KMS-11 (cell line): ENCODE results near the gene NRM.
A peak's percentile ranks its signal among the peaks of the same experiment; 100 is the strongest.

ENCODE experiments used
- H2AFZ ChIP-seq: fragments of 200-600 bp; sonication (generic); 2 replicates; pipeline ENCODE4 v1.6.1; 2016; ENCODE audit warnings: antibody characterized with exemption, mixed run types, low read depth
- H3K27ac ChIP-seq: fragments of 200-600 bp; sonication (generic); 2 replicates; pipeline ENCODE4 v1.6.1; 2016; ENCODE audit warnings: mild to moderate bottlenecking, mixed run types
- H3K27me3 ChIP-seq: fragments of 200-600 bp; sonication (generic); 2 replicates; pipeline ENCODE4 v1.6.1; 2017; ENCODE audit warnings: mild to moderate bottlenecking, low read depth, mixed run types, moderate library complexity; ENCODE audit not compliant: insufficient read depth
- H3K36me3 ChIP-seq: fragments of 200-600 bp; sonication (generic); 2 replicates; pipeline ENCODE4 v1.6.1; 2017; ENCODE audit warnings: mild to moderate bottlenecking, mixed run types; ENCODE audit not compliant: insufficient read depth
- H3K4me1 ChIP-seq: fragments of 200-600 bp; sonication (generic); 2 replicates; pipeline ENCODE4 v1.6.1; 2016; ENCODE audit warnings: mild to moderate bottlenecking, low read depth, mixed run types; ENCODE audit not compliant: poor library complexity, severe bottlenecking
- H3K4me2 ChIP-seq: fragments of 200-600 bp; sonication (generic); 2 replicates; pipeline ENCODE4 v1.7.0; 2016; ENCODE audit warnings: mild to moderate bottlenecking, mixed run types
- H3K4me3 ChIP-seq: fragments of 200-600 bp; sonication (generic); IDR thresholded peaks from 2 replicates; pipeline ENCODE4 v1.6.1; 2017; ENCODE audit warnings: low read depth, low read length, mixed read lengths; ENCODE audit not compliant: insufficient read depth
- H3K79me2 ChIP-seq: fragments of 200-600 bp; sonication (generic); 2 replicates; pipeline ENCODE4 v1.6.1; 2016; ENCODE audit warnings: low read depth, mixed run types; ENCODE audit not compliant: insufficient read depth
- H3K9ac ChIP-seq: fragments of 200-600 bp; sonication (generic); 2 replicates; pipeline ENCODE4 v1.6.1; 2016; ENCODE audit warnings: mild to moderate bottlenecking, mixed run types
- H4K20me1 ChIP-seq: fragments of 200-600 bp; sonication (generic); 2 replicates; pipeline ENCODE4 v1.6.1; 2016; ENCODE audit warnings: mild to moderate bottlenecking, mixed run types; ENCODE audit not compliant: insufficient read depth
- CTCF ChIP-seq: fragments of 200-600 bp; sonication (generic); conservative IDR thresholded peaks from 2 replicates; pipeline ENCODE4 v1.6.1; 2017; ENCODE audit warnings: low read depth, mild to moderate bottlenecking, antibody characterized with exemption, low read length, moderate library complexity, mixed read lengths

The NRM gene

GRCh38 chr6:30684386-30685156 lies 6.2 kb downstream of the NRM start:
- Histone ChIP-seq H3K9ac (peak overlapping the region; percentile 13; the same call in 1 of the 2 replicates), H3K27me3 (no peaks in the 10 kb centered on the region), H3K27ac (peak overlapping the region; percentile 27; the same call in 1 of the 2 replicates), H2AFZ (no peak overlapping the region), H3K79me2 (peaks cover 49% of the 10 kb centered on the region), H4K20me1 (no peaks in the 10 kb centered on the region), H3K36me3 (no peaks in the 10 kb centered on the region), H3K4me1 (peaks cover 62% of the 10 kb centered on the region), H3K4me3 (no peak overlapping the region), H3K4me2 (peak overlapping the region; percentile 94)
- no peak for TF ChIP-seq CTCF

- Histone ChIP-seq H4K20me1 (no peaks in the 10 kb centered on the region), H3K36me3 (no peaks in the 10 kb centered on the region), H3K4me2 (peak overlapping the region; percentile 94), H3K4me3 (no peak overlapping the region), H3K27me3 (no peaks in the 10 kb centered on the region), H3K9ac (peak overlapping the region; percentile 13; the same call in 1 of the 2 replicates), H2AFZ (no peak overlapping the region), H3K79me2 (peaks cover 49% of the 10 kb centered on the region), H3K4me1 (peaks cover 59% of the 10 kb centered on the region), H3K27ac (peak overlapping the region; percentile 27; the same call in 1 of the 2 replicates)
- no peak for TF ChIP-seq CTCF
These were observed 6.8 kb downstream of the NRM start for GRCh38 chr6:30683980-30684338.

- H3K4me1 ChIP-seq, result peaks cover 59% of the 10 kb centered on the region
- H3K9ac ChIP-seq, result peak overlapping the region; percentile 45; the same call in 1 of the 2 replicates
- H3K27me3 ChIP-seq, result no peaks in the 10 kb centered on the region
- H3K27ac ChIP-seq, result peak overlapping the region; percentile 65
- H3K36me3 ChIP-seq, result no peaks in the 10 kb centered on the region
- no peak for TF ChIP-seq CTCF
- peaks cover 49% of the 10 kb centered on the region for H3K79me2 ChIP-seq
- no peaks in the 10 kb centered on the region for H4K20me1 ChIP-seq
- H3K4me3 ChIP-seq, result no peak overlapping the region
- peak overlapping the region; percentile 94 for H3K4me2 ChIP-seq
- H2AFZ ChIP-seq, result peak overlapping the region; percentile 15; the same call in 1 of the 2 replicates
These were observed 7.4 kb downstream of the NRM start for GRCh38 chr6:30683183-30683979.

GRCh38 chr6:30682143-30683117 lies 8.4 kb downstream of the NRM start:
- Histone ChIP-seq H3K27ac (peak overlapping the region; percentile 65), H4K20me1 (no peaks in the 10 kb centered on the region), H3K4me3 (no peak overlapping the region), H3K4me2 (peak overlapping the region; percentile 94), H3K4me1 (peaks cover 49% of the 10 kb centered on the region), H3K27me3 (no peaks in the 10 kb centered on the region), H2AFZ (peak overlapping the region; percentile 15; the same call in 1 of the 2 replicates), H3K36me3 (no peaks in the 10 kb centered on the region), H3K79me2 (peaks cover 49% of the 10 kb centered on the region), H3K9ac (peak overlapping the region; percentile 45; the same call in 1 of the 2 replicates)
- no peak for TF ChIP-seq CTCF
